HEK293T (cell line): Measurements from ENCODE around the gene THAP4.

ENCODE experiments used
- FOXA1 ChIP-seq: fragments of 450-650 bp; IDR thresholded peaks from 2 replicates; pipeline ENCODE4 v1.6.1; 2016; ENCODE audit warnings: mild to moderate bottlenecking
- FOXK2 ChIP-seq: fragments of 450-650 bp; IDR thresholded peaks from 2 replicates; pipeline ENCODE4 v1.6.1; 2016; ENCODE audit warnings: mild to moderate bottlenecking
- L3MBTL2 ChIP-seq: fragments of 450-650 bp; conservative IDR thresholded peaks from 2 replicates; pipeline ENCODE4 v1.6.1; 2016; ENCODE audit warnings: mild to moderate bottlenecking

GRCh38 chr2:241620419-241620769 lies 16.6 kb downstream of the THAP4 start:
- no peak for TF ChIP-seq FOXA1
- TF ChIP-seq FOXK2: no peak
- no peak for TF ChIP-seq L3MBTL2
